HEK293 (cell line): ENCODE results near the gene WDR70.

Experiments used
- CTCF ChIA-PET: fragments of 350-600 bp; formaldehyde crosslinking; extraction: SDS; loops from one replicate; lab custom pipeline; 2021; ENCODE audit warnings: antibody characterized with exemption; lab: Yijun Ruan, JAX
- POLR2A ChIA-PET: fragments of 300-600 bp; formaldehyde crosslinking; extraction: SDS; loops from one replicate; lab custom pipeline; 2020; ENCODE audit warnings: antibody characterized with exemption, inconsistent platforms; lab: Yijun Ruan, JAX
- H3K27ac ChIP-seq: fragments of 200-500 bp; sonication (Bioruptor generic); 2 replicates; pipeline ENCODE4 v1.5.1; 2014; ENCODE audit warnings: low read depth, low read length, control low read depth, inconsistent platforms; ENCODE audit errors: extremely low read depth
- H3K36me3 ChIP-seq, 2 experiments: fragments of 200-500 bp in 1 of 2; sonication (Bioruptor generic) in 1 of 2; 1 replicate in 1 of 2; 2 replicates in 1 of 2; pipeline ENCODE4 v1.5.1; 2014 to 2017; ENCODE audit warnings: inconsistent platforms in 2 of 2, low read length in 2 of 2; ENCODE audit not compliant: control insufficient read depth in 2 of 2, insufficient read depth in 1 of 2
- H3K4me1 ChIP-seq: fragments of 200-500 bp; sonication (Bioruptor generic); 2 replicates; pipeline ENCODE4 v1.5.1; 2014; ENCODE audit warnings: mild to moderate bottlenecking, low read length, inconsistent platforms; ENCODE audit not compliant: control insufficient read depth, insufficient read depth
- H3K4me3 ChIP-seq: 2 replicates; pipeline ENCODE4 v1.5.1; 2011; ENCODE audit warnings: low read depth, mild to moderate bottlenecking, control low read depth, low read length, moderate library complexity
- H3K9me3 ChIP-seq: fragments of 200-500 bp; sonication (Bioruptor generic); 2 replicates; pipeline ENCODE4 v1.5.1; 2014; ENCODE audit warnings: low read depth, low read length, inconsistent platforms; ENCODE audit not compliant: control insufficient read depth, insufficient read depth
- GLI2 ChIP-seq: fragments of 450-650 bp; formaldehyde crosslinking; IDR thresholded peaks from 2 replicates; pipeline ENCODE4; 2017; ENCODE audit warnings: missing biosample characterization, missing genetic modification characterization, low read depth, borderline replicate concordance
- KLF7 ChIP-seq: fragments of 450-650 bp; formaldehyde crosslinking; IDR thresholded peaks from 2 replicates; pipeline ENCODE4 v1.5.1; 2016; ENCODE audit warnings: missing biosample characterization, missing genetic modification characterization, borderline replicate concordance
- MEIS1 ChIP-seq: sonication (generic); formaldehyde crosslinking; IDR thresholded peaks from 2 replicates; pipeline ENCODE4 v1.8.1; 2022; ENCODE audit warnings: missing genetic modification reagents, mild to moderate bottlenecking, borderline replicate concordance
- MYNN ChIP-seq: fragments of 450-650 bp; formaldehyde crosslinking; IDR thresholded peaks from 2 replicates; pipeline ENCODE4 v1.5.1; 2016; ENCODE audit warnings: missing biosample characterization, missing genetic modification characterization, borderline replicate concordance
- SP2 ChIP-seq: fragments of 450-650 bp; formaldehyde crosslinking; IDR thresholded peaks from 2 replicates; pipeline ENCODE4 v1.5.1; 2016; ENCODE audit warnings: missing biosample characterization, missing genetic modification characterization
- ZNF121 ChIP-seq: fragments of 450-650 bp; formaldehyde crosslinking; IDR thresholded peaks from 2 replicates; pipeline ENCODE4 v1.5.1; 2016; ENCODE audit warnings: missing biosample characterization, missing genetic modification characterization
- ZNF132 ChIP-seq: fragments of 450-650 bp; formaldehyde crosslinking; IDR thresholded peaks from 2 replicates; pipeline ENCODE4 v1.5.1; 2017; ENCODE audit warnings: missing biosample characterization, missing genetic modification characterization, borderline replicate concordance
- ZNF133 ChIP-seq: fragments of 450-650 bp; formaldehyde crosslinking; IDR thresholded peaks from 2 replicates; pipeline ENCODE4 v1.5.1; 2016; ENCODE audit warnings: missing biosample characterization, missing genetic modification characterization
- ZNF140 ChIP-seq: fragments of 450-650 bp; formaldehyde crosslinking; IDR thresholded peaks from 2 replicates; pipeline ENCODE4 v1.5.1; 2016; ENCODE audit warnings: missing biosample characterization, missing genetic modification characterization
- ZNF169 ChIP-seq: fragments of 450-650 bp; formaldehyde crosslinking; IDR thresholded peaks from 2 replicates; pipeline ENCODE4 v1.5.1; 2016; ENCODE audit warnings: missing biosample characterization, missing genetic modification characterization
- ZNF202 ChIP-seq: fragments of 450-650 bp; formaldehyde crosslinking; IDR thresholded peaks from 2 replicates; pipeline ENCODE4 v1.5.1; 2016; ENCODE audit warnings: missing biosample characterization, missing genetic modification characterization, borderline replicate concordance
- ZNF341 ChIP-seq: fragments of 450-650 bp; formaldehyde crosslinking; IDR thresholded peaks from 2 replicates; pipeline ENCODE4; 2016; ENCODE audit warnings: low read depth, missing biosample characterization, missing genetic modification characterization
- ZNF366 ChIP-seq: fragments of 450-650 bp; formaldehyde crosslinking; conservative IDR thresholded peaks from 2 replicates; pipeline ENCODE4 v1.5.1; 2016; ENCODE audit warnings: missing biosample characterization, missing genetic modification characterization
- ZNF560 ChIP-seq: fragments of 450-650 bp; formaldehyde crosslinking; IDR thresholded peaks from 2 replicates; pipeline ENCODE4 v1.5.1; 2017; ENCODE audit warnings: missing biosample characterization, missing genetic modification characterization, borderline replicate concordance
- ZNF600 ChIP-seq: fragments of 450-650 bp; formaldehyde crosslinking; IDR thresholded peaks from 2 replicates; pipeline ENCODE4 v1.5.1; 2016; ENCODE audit warnings: missing biosample characterization, missing genetic modification characterization
- ZNF664 ChIP-seq: fragments of 450-650 bp; formaldehyde crosslinking; IDR thresholded peaks from 2 replicates; pipeline ENCODE4 v1.5.1; 2016; ENCODE audit warnings: missing biosample characterization, missing genetic modification characterization
- ZNF707 ChIP-seq: fragments of 450-650 bp; formaldehyde crosslinking; IDR thresholded peaks from 2 replicates; pipeline ENCODE4 v1.5.1; 2016; ENCODE audit warnings: missing biosample characterization, missing genetic modification characterization
- ZNF76 ChIP-seq: fragments of 450-650 bp; formaldehyde crosslinking; IDR thresholded peaks from 2 replicates; pipeline ENCODE4; 2016; ENCODE audit warnings: low read depth, missing biosample characterization, missing genetic modification characterization, borderline replicate concordance
- ZNF777 ChIP-seq: fragments of 450-650 bp; formaldehyde crosslinking; IDR thresholded peaks from 2 replicates; pipeline ENCODE4 v1.5.1; 2017; ENCODE audit warnings: missing biosample characterization, missing genetic modification characterization, borderline replicate concordance
- ZNF843 ChIP-seq: fragments of 450-650 bp; formaldehyde crosslinking; IDR thresholded peaks from 2 replicates; pipeline ENCODE4 v1.5.1; 2016; ENCODE audit warnings: missing biosample characterization, missing genetic modification characterization
- ZSCAN23 ChIP-seq: fragments of 450-650 bp; formaldehyde crosslinking; IDR thresholded peaks from 2 replicates; pipeline ENCODE4 v1.5.1; 2016; ENCODE audit warnings: missing biosample characterization, missing genetic modification characterization
- TF ChIP-seq, protein P1 (sequence below): fragments of 450-650 bp; formaldehyde crosslinking; optimal IDR thresholded peaks from 2 replicates; pipeline ENCODE3; 2016; ENCODE audit warnings: missing biosample characterization, mild to moderate bottlenecking, missing genetic modification characterization
- TF ChIP-seq, protein P2 (sequence below): fragments of 450-650 bp; formaldehyde crosslinking; IDR thresholded peaks from 2 replicates; pipeline ENCODE4; 2016; ENCODE audit warnings: missing biosample characterization, missing genetic modification characterization
- TF ChIP-seq, protein P3 (sequence below): fragments of 450-650 bp; formaldehyde crosslinking; IDR thresholded peaks from 2 replicates; pipeline ENCODE4 v1.5.0; 2017; ENCODE audit warnings: missing biosample characterization, missing genetic modification characterization, borderline replicate concordance
- TF ChIP-seq, protein P4 (sequence below): fragments of 450-650 bp; formaldehyde crosslinking; IDR thresholded peaks from 2 replicates; pipeline ENCODE4 v1.5.1; 2016; ENCODE audit warnings: missing biosample characterization, missing genetic modification characterization

WDR70 gene

DNA sequence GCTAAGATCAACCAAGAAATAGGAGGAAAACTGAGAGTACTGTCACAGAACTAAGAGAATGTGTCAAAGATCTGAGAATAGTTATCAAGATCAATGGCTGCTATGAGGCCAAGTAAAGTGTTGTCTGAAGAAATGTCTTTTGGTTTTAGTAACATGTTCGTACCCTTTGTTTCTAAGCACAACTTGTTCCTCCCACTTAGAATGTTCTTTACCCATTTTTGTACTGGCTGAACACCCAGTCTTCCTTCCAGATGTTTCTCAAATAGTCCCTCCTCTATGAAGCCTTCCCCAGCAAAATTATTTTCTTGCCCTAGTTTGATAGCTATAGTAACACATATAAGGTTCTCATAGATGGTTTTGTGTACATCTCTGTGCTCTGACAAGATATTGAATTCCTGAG, 191.5 kb downstream of the WDR70 start:
- Histone ChIP-seq H3K36me3 (no peaks in the 10 kb centered on the region), H3K9me3 (no peaks in the 10 kb centered on the region; the same call in 1 of the 2 replicates), H3K4me3 (no peak overlapping the region), H3K4me1 (peaks cover 9% of the 10 kb centered on the region), H3K27ac (no peak overlapping the region)
- TF ChIP-seq MEIS1 (CRISPR knock-in tag) = no peak
- CTCF ChIA-PET = interaction anchor here (0.5 to 0.7 kb wide), 2 partner anchors 10 to 125 kb away, joined by 3 read pairs; no protein-coding TSS in a partner anchor
- POLR2A ChIA-PET = no interaction called here

DNA sequence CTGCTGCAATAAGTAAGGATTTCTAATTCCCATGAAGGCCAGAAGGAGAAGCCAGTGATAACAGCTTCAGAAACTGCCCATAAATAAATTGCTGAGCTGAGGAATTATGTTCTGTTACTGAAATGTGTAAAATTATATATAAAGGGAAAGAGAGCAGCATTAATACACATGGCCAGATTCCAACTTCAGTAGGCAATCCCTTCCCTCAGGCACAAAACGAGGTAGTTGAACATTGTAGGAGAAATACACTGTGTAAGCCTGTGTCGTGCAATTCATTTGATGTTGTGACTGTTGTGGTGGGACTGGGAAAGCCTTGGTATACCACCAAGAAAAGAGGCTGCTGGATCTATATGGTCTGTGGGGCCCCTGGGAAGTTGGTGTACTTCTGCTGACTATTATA, 192.9 kb downstream of the WDR70 start:
- no peak overlapping the region for H3K4me3 ChIP-seq
- no peak overlapping the region for H3K27ac ChIP-seq
- TF ChIP-seq GLI2 (no peak), ZNF202 (tag by site-specific recombination) (no peak), ZSCAN23 (no peak), ZNF169 (tag by site-specific recombination) (no peak), ZNF76 (tag by site-specific recombination) (no peak), ZNF140 (tag by site-specific recombination) (no peak), ZNF600 (tag by site-specific recombination) (no peak), ZNF133 (no peak), KLF7 (tag by site-specific recombination) (no peak)
- TF ChIP-seq, protein P1, sequence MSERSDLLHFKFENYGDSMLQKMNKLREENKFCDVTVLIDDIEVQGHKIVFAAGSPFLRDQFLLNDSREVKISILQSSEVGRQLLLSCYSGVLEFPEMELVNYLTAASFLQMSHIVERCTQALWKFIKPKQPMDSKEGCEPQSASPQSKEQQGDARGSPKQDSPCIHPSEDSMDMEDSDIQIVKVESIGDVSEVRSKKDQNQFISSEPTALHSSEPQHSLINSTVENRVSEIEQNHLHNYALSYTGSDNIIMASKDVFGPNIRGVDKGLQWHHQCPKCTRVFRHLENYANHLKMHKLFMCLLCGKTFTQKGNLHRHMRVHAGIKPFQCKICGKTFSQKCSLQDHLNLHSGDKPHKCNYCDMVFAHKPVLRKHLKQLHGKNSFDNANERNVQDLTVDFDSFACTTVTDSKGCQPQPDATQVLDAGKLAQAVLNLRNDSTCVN (tag by site-specific recombination) = no peak
- TF ChIP-seq, protein P2, sequence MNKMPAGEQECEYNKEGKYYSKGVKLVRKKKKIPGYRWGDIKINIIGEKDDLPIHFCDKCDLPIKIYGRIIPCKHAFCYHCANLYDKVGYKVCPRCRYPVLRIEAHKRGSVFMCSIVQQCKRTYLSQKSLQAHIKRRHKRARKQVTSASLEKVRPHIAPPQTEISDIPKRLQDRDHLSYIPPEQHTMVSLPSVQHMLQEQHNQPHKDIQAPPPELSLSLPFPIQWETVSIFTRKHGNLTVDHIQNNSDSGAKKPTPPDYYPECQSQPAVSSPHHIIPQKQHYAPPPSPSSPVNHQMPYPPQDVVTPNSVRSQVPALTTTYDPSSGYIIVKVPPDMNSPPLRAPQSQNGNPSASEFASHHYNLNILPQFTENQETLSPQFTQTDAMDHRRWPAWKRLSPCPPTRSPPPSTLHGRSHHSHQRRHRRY (tag by site-specific recombination) = no peak
- no peaks in the 10 kb centered on the region for H3K36me3 ChIP-seq
- no peaks in the 10 kb centered on the region; the same call in 1 of the 2 replicates for H3K9me3 ChIP-seq
- CTCF ChIA-PET = interaction anchor here (1.1 kb wide), 1 partner anchor 12 kb away, joined by 4 read pairs; no protein-coding TSS in a partner anchor
- POLR2A ChIA-PET = no interaction called here
- H3K4me1 ChIP-seq = peaks cover 9% of the 10 kb centered on the region

DNA sequence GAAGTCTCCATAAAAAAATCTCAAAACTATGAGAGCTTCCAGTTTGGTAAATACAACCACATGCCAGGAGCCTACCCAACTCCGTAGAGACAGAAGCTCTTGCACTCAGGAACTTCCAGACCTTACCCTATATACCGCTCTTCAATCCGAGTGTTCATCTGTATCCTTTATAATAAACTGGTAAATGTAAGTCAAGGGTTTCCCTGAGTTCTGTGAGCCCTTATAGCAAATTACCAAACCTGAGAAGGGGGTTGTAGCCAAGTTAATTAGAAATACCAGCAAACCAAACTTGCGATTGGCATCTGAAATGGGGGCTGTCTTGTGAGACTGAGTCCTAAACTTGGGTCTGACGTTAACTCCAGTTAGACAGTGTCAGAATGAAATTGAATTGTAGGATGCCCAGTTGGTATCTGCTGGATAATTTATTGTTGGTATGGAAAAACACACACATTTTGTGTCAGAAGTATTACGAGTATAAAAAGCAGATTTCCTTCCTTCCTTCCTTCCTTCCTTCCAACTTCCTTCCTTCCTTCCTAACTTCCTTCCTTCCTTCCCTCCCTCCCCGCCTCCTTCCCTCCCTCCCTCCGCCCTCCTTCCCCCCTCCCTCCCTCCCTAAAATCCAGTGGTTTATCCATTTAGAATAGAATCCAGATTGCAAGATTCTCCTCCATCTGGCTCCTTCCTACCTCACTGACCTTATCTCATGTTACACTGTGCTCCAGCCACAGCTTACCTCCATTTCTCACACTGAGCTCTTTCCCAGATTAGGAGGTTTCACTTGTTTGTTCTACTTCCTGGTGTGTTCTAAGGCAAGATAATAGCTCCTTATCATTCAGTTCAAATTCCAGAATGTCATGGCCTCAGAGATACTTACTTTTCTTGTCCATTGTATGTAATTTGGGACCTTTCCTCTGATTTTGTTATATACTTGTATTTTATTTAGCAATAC, 196.7 kb downstream of the WDR70 start:
- CTCF ChIA-PET = interaction anchor here (0.5 to 0.7 kb wide), 3 partner anchors 73 to 173 kb away, joined by 3 to 4 read pairs (median 3); no protein-coding TSS in a partner anchor
- POLR2A ChIA-PET = no interaction called here
- Histone ChIP-seq H3K9me3 (no peaks in the 10 kb centered on the region; the same call in 1 of the 2 replicates), H3K4me1 (no peaks in the 10 kb centered on the region; the same call in none of the 2 replicates), H3K36me3 (no peaks in the 10 kb centered on the region), H3K27ac (no peak overlapping the region), H3K4me3 (no peak overlapping the region)
- TF ChIP-seq MYNN = no peak
- no peak for TF ChIP-seq ZNF132 (tag by site-specific recombination)
- TF ChIP-seq ZNF341 (tag by site-specific recombination) = no peak
- no peak for TF ChIP-seq ZNF664 (tag by site-specific recombination)
- TF ChIP-seq, protein P3, sequence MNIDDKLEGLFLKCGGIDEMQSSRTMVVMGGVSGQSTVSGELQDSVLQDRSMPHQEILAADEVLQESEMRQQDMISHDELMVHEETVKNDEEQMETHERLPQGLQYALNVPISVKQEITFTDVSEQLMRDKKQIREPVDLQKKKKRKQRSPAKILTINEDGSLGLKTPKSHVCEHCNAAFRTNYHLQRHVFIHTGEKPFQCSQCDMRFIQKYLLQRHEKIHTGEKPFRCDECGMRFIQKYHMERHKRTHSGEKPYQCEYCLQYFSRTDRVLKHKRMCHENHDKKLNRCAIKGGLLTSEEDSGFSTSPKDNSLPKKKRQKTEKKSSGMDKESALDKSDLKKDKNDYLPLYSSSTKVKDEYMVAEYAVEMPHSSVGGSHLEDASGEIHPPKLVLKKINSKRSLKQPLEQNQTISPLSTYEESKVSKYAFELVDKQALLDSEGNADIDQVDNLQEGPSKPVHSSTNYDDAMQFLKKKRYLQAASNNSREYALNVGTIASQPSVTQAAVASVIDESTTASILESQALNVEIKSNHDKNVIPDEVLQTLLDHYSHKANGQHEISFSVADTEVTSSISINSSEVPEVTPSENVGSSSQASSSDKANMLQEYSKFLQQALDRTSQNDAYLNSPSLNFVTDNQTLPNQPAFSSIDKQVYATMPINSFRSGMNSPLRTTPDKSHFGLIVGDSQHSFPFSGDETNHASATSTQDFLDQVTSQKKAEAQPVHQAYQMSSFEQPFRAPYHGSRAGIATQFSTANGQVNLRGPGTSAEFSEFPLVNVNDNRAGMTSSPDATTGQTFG (tag by site-specific recombination) = no peak
- TF ChIP-seq ZNF843 (tag by site-specific recombination) = no peak
- no peak for TF ChIP-seq ZNF121 (tag by site-specific recombination)
- TF ChIP-seq ZNF707 (tag by site-specific recombination) = no peak
- no peak for TF ChIP-seq ZNF366 (tag by site-specific recombination)
- no peak for TF ChIP-seq SP2 (tag by site-specific recombination)
- no peak for TF ChIP-seq ZNF777
- TF ChIP-seq, protein P4, sequence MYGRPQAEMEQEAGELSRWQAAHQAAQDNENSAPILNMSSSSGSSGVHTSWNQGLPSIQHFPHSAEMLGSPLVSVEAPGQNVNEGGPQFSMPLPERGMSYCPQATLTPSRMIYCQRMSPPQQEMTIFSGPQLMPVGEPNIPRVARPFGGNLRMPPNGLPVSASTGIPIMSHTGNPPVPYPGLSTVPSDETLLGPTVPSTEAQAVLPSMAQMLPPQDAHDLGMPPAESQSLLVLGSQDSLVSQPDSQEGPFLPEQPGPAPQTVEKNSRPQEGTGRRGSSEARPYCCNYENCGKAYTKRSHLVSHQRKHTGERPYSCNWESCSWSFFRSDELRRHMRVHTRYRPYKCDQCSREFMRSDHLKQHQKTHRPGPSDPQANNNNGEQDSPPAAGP = no peak
- no peak for TF ChIP-seq ZNF560
